ENCODE data around the gene ZNF23. TPM values are rescaled to one million over a fixed set of nuclear protein-coding genes. Genes with fewer than 3 reads are reported as not detected.
"Not testable (repeated sequence)": the region's sequence is repeated elsewhere in the genome, so short reads cannot be mapped to it uniquely, and the experiment has no call there.

ZNF23 gene
- 6.3 TPM for total RNA-seq

- peak; percentile 82 for DNase-seq (ENCODE audit: low spot score)
These were observed at the start of gene ZNF23 for GRCh38 chr16:71461686-71462648. Gene ZNF23 (minus strand): TSS chr16:71462247. CDS start chr16:71456796, 5,451 bp downstream.

- DNase-seq (ENCODE audit: low spot score), result no peak
These were observed 45.0 kb upstream of the ZNF23 start for GRCh38 chr16:71507061-71507460.

GRCh38 chr16:71504901-71505300 lies 42.9 kb upstream of the ZNF23 start:
- peak; percentile 60 for DNase-seq (ENCODE audit: low spot score)

GRCh38 chr16:71504051-71504450 lies 42.0 kb upstream of the ZNF23 start:
- DNase-seq (ENCODE audit: low spot score), result not testable (repeated sequence)

- DNase-seq (ENCODE audit: low spot score), result no peak
These were observed 39.5 kb upstream of the ZNF23 start for GRCh38 chr16:71501547-71501946.

GRCh38 chr16:71500964-71501363 lies 38.9 kb upstream of the ZNF23 start:
- no peak for DNase-seq (ENCODE audit: low spot score)

- DNase-seq (ENCODE audit: low spot score), result peak; percentile 42
These were observed 37.8 kb upstream of the ZNF23 start for GRCh38 chr16:71499775-71500364.

- DNase-seq (ENCODE audit: low spot score), result no peak
These were observed 36.0 kb upstream of the ZNF23 start for GRCh38 chr16:71498031-71498430.

- DNase-seq (ENCODE audit: low spot score), result no peak
These were observed 31.2 kb upstream of the ZNF23 start for GRCh38 chr16:71493213-71493612.

- DNase-seq (ENCODE audit: low spot score), result no peak
These were observed 30.7 kb upstream of the ZNF23 start for GRCh38 chr16:71492786-71493185.

- no peak for DNase-seq (ENCODE audit: low spot score)
These were observed 29.0 kb upstream of the ZNF23 start for GRCh38 chr16:71491054-71491453.

GRCh38 chr16:71490361-71490760 lies 28.3 kb upstream of the ZNF23 start:
- DNase-seq (ENCODE audit: low spot score), result no peak

- no peak for DNase-seq (ENCODE audit: low spot score)
These were observed 27.1 kb upstream of the ZNF23 start, which contains the start of gene ZNF19 for GRCh38 chr16:71489122-71489521. Gene ZNF19 (minus strand): TSS chr16:71489324. CDS start chr16:71482114, 7,210 bp downstream.

- DNase-seq (ENCODE audit: low spot score), result peak; percentile 88
These were observed 22.2 kb upstream of the ZNF23 start for GRCh38 chr16:71484006-71484893.

- DNase-seq (ENCODE audit: low spot score), result no peak
These were observed 20.5 kb upstream of the ZNF23 start for GRCh38 chr16:71482569-71482968.

- no peak for DNase-seq (ENCODE audit: low spot score)
These were observed 18.9 kb upstream of the ZNF23 start for GRCh38 chr16:71480956-71481355.

GRCh38 chr16:71479420-71479819 lies 17.4 kb upstream of the ZNF23 start:
- no peak for DNase-seq (ENCODE audit: low spot score)

GRCh38 chr16:71476457-71477124 lies 14.5 kb upstream of the ZNF23 start:
- no peak for DNase-seq (ENCODE audit: low spot score)

- no peak for DNase-seq (ENCODE audit: low spot score)
These were observed 12.8 kb upstream of the ZNF23 start for GRCh38 chr16:71474864-71475263.

- no peak for DNase-seq (ENCODE audit: low spot score)
These were observed 11.8 kb upstream of the ZNF23 start for GRCh38 chr16:71473891-71474290.

GRCh38 chr16:71472931-71473330 lies 10.9 kb upstream of the ZNF23 start:
- DNase-seq (ENCODE audit: low spot score), result no peak

Measured in mucosa of gallbladder (tissue), 1 donor.